SK-N-MC (cell line): ENCODE measurements around the gene SEC14L1.
"Not testable (repeated sequence)": the region's sequence is repeated elsewhere in the genome, so short reads cannot be mapped to it uniquely, and the experiment has no call there.

Experiments
- DNase-seq: peaks from one replicate; pipeline ENCODE4 v3.0.0-alpha.2; 2011; ENCODE audit warnings: low read depth, low spot score
- H3K27ac ChIP-seq: fragments of 200-600 bp; sonication (generic); 2 replicates; pipeline ENCODE4 v1.5.1; 2016; ENCODE audit warnings: mixed run types
- H3K36me3 ChIP-seq: fragments of 200-600 bp; sonication (generic); 2 replicates; pipeline ENCODE4 v1.6.1; 2017; ENCODE audit warnings: antibody characterized with exemption, low read length, mixed read lengths; ENCODE audit not compliant: insufficient read depth
- H3K4me3 ChIP-seq: fragments of 200-600 bp; sonication (generic); 2 replicates; pipeline ENCODE4 v1.5.1; 2016
- H3K9ac ChIP-seq: fragments of 200-600 bp; sonication (generic); 2 replicates; pipeline ENCODE4 v1.8.0; 2017; ENCODE audit warnings: mixed run types, mixed read lengths; ENCODE audit not compliant: insufficient read length
- H3K9me3 ChIP-seq: fragments of 200-600 bp; sonication (generic); 2 replicates; pipeline ENCODE4 v1.6.1; 2017; ENCODE audit warnings: low read depth, mild to moderate bottlenecking, antibody characterized with exemption, low read length, moderate library complexity, mixed read lengths
- EZH2 ChIP-seq: fragments of 200-600 bp; sonication (generic); IDR thresholded peaks from one replicate; pipeline ENCODE4 v1.6.1; 2017; ENCODE audit warnings: antibody characterized with exemption
- FOXP2 ChIP-seq: optimal IDR thresholded peaks from 2 replicates; pipeline ENCODE3; 2011; ENCODE audit warnings: mild to moderate bottlenecking, moderate library complexity; ENCODE audit not compliant: insufficient read depth; ENCODE audit errors: extremely low read length, control extremely low read depth
- POLR2AphosphoS5 ChIP-seq: IDR thresholded peaks from 2 replicates; pipeline ENCODE4 v1.6.1; 2012; ENCODE audit warnings: mild to moderate bottlenecking, low read depth, low read length, borderline replicate concordance

Gene SEC14L1

GRCh38 chr17:77150196-77150595 lies 9.4 kb downstream of the SEC14L1 start:
- Histone ChIP-seq H3K27ac (no peak overlapping the region), H3K9ac (no peak overlapping the region), H3K4me3 (no peak overlapping the region), H3K9me3 (no peaks in the 10 kb centered on the region), H3K36me3 (peaks cover 53% of the 10 kb centered on the region)
- DNase-seq = no peak
- TF ChIP-seq EZH2 = no peak
- TF ChIP-seq FOXP2 = no peak
- no peak for TF ChIP-seq POLR2AphosphoS5

GRCh38 chr17:77151186-77151585 lies 10.4 kb downstream of the SEC14L1 start:
- Histone ChIP-seq H3K36me3 (peaks cover 43% of the 10 kb centered on the region), H3K9me3 (no peaks in the 10 kb centered on the region), H3K9ac (no peak overlapping the region), H3K27ac (no peak overlapping the region), H3K4me3 (no peak overlapping the region)
- DNase-seq = no peak
- TF ChIP-seq EZH2 = no peak
- no peak for TF ChIP-seq POLR2AphosphoS5
- TF ChIP-seq FOXP2 = no peak

DNA sequence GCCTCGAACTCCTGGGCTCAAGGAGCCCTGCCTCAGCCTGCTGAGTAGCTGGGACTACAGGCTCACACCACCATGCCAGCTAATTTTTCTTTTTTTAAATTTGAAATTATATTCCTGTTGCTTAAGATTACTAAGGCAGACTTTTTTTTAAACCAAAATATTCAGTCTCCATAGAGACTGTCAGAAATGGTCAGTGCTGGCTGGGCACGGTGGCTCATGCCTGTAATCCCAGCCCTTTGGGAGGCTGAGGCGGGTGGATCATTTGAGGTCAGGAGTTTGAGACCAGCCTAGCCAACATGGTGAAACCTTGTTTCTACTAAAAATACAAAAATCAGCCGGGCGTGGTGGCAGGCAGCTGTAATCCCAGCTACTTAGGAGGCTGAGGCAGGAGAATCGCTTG lies 11.3 kb downstream of the SEC14L1 start:
- H3K36me3 ChIP-seq = peaks cover 37% of the 10 kb centered on the region
- H3K9ac ChIP-seq, DNase-seq, H3K4me3 ChIP-seq, H3K9me3 ChIP-seq, H3K27ac ChIP-seq: not testable (repeated sequence)

DNA sequence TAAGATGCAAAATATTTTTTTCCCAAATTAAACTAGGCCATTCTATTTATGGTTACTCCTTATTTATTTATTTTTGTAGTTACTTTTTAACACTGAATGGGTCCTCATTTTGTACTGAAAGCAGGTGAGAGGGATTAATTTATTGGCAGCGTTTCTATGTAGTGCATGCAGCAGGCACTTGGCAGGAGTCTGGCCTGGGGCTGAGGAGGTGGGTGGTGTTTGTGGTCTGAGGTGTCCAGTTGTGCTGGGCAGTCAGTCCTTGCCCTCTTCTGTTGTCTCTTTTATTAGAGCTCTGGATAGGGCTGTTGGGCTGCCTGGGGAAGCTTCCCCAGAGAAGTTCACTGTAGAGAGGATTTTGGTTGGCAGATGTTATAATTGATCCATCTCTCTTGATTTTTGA lies 12.7 kb downstream of the SEC14L1 start:
- Histone ChIP-seq H3K9ac (no peak overlapping the region), H3K9me3 (no peaks in the 10 kb centered on the region), H3K4me3 (no peak overlapping the region), H3K27ac (peak overlapping the region; percentile 26; the same call in 1 of the 2 replicates), H3K36me3 (peaks cover 34% of the 10 kb centered on the region)
- DNase-seq = no peak
- TF ChIP-seq FOXP2 (no peak), EZH2 (no peak), POLR2AphosphoS5 (no peak)

DNA sequence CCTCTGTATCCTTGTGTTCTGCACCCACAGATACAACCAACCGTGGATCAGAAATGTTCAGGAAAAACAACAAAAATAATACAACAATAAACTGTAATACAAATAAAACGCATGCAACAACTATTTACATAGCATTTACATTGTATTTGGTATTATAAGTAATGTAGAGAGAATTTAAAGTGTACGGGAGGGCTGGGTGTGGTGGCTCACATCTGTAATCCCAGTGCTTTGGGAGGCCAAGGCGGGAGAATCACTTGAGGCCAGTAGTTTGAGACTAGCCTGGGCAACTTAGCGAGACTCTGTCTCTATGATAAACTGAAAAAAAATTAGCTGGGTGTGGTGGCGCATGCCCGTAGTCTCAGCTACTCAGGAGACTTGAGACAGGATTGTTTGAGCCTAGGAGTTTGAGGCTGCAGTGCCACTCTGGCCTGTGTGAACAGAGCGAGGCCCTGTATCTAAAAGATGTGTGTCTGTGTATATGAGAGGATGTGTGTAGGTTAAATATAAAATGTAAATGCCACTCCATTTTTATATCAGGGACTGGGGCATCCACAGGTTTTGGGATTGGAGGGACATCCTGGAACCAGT lies 13.3 kb downstream of the SEC14L1 start:
- no peak overlapping the region for H3K4me3 ChIP-seq
- no peak for TF ChIP-seq FOXP2
- no peak for TF ChIP-seq POLR2AphosphoS5
- TF ChIP-seq EZH2 = no peak
- peaks cover 30% of the 10 kb centered on the region for H3K36me3 ChIP-seq
- H3K27ac ChIP-seq = peak overlapping the region; percentile 26; the same call in 1 of the 2 replicates
- no peak for DNase-seq
- no peaks in the 10 kb centered on the region for H3K9me3 ChIP-seq
- H3K9ac ChIP-seq = no peak overlapping the region

- Histone ChIP-seq H3K9ac (no peak overlapping the region), H3K36me3 (peaks cover 24% of the 10 kb centered on the region), H3K4me3 (no peak overlapping the region), H3K9me3 (no peaks in the 10 kb centered on the region), H3K27ac (no peak overlapping the region)
- TF ChIP-seq EZH2 = no peak
- DNase-seq = no peak
These were observed 14.4 kb downstream of the SEC14L1 start for GRCh38 chr17:77155125-77155524.

DNA sequence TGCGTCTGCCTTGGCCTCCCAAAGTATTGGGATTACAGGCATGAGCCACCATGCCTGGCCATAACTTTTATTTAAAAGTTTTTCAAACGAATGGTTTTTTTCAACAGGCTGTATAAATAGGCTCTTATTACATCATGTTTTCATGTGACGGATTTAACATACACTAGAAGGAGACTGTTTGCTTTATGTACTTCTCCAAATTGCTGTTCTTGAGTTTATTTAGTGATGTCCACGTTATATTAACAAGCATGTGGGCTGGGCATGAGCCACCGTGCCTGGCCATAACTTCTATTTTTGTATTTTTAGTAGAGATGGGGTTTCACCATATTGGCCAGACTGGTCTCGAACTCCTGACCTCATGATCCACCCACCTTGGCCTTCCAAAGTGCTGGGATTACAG lies 17.0 kb downstream of the SEC14L1 start:
- peaks cover 11% of the 10 kb centered on the region for H3K36me3 ChIP-seq
- not testable (repeated sequence) for DNase-seq, H3K9ac ChIP-seq, H3K4me3 ChIP-seq, H3K27ac ChIP-seq, H3K9me3 ChIP-seq

DNA sequence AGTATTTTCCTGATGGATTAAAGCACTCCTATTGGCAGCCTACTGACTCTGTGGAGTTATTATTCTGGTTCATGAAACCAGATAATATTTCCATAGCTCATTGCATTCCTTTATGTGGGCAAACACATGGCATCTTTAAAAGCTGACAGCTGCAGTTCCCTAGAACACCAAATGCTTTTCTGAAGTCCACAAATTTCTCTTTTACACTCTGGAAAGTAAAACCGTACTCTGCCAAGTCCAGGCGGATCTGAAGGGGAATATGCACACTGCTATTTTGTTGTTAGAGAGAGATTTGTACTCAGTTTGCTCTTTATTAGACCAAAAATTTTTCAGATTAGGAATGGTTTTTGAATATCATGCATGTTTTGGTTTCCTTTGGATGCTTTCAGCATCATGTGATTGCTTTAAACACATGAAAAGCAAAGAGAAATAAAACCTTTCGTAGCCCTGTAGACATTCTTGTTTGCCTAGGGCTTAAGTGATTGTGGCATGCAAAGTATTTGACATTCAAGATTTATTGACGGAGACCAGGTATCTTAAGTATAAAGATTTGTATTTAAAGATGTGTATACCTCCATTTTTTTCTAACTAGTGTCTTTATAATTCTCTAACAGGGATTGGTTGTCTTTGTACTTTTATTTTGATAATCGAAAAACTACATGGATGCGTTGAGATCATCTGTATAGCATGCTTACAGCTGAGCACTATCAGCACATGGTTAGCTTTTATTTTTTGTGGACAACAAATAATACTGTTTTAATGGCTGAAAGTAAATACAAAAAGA lies 19.5 kb downstream of the SEC14L1 start:
- TF ChIP-seq EZH2 = no peak
- TF ChIP-seq FOXP2 = no peak
- no peak for TF ChIP-seq POLR2AphosphoS5
- Histone ChIP-seq H3K9ac (no peak overlapping the region), H3K36me3 (peaks cover 11% of the 10 kb centered on the region), H3K9me3 (no peaks in the 10 kb centered on the region), H3K4me3 (0 out of 2 replicates have a peak overlapping the region, but pooled peaks have one; percentile 6), H3K27ac (peak overlapping the region; percentile 82)
- no peak for DNase-seq

- peak overlapping the region; percentile 82 for H3K27ac ChIP-seq
These were observed 20.2 kb downstream of the SEC14L1 start for GRCh38 chr17:77160875-77161530.

More at GRCh38 chr17:77160875-77161530, 20.2 kb downstream of the SEC14L1 start:
- no peak overlapping the region for H3K4me3 ChIP-seq
- DNase-seq = no peak
- H3K9ac ChIP-seq = no peak overlapping the region
- H3K36me3 ChIP-seq = peaks cover 11% of the 10 kb centered on the region
- no peaks in the 10 kb centered on the region for H3K9me3 ChIP-seq
- no peak for TF ChIP-seq FOXP2
- no peak for TF ChIP-seq POLR2AphosphoS5
- no peak for TF ChIP-seq EZH2
